IMR-90 (cell line): Measurements from ENCODE around the gene SEMA5A. TPM values are rescaled to one million over a fixed set of nuclear protein-coding genes. Genes with fewer than 3 reads are reported as not detected.

Experiments used
- ATAC-seq: fragments of 200-7000 bp; cut with Tn5 transposase; 2 replicates; pipeline ENCODE4 v1.9.1; 2020; ENCODE audit warnings: low read depth, mild to moderate bottlenecking, moderate library complexity
- BruUV-seq: library from RNA; stranded (reverse); fragments of 400-500 nt; replicated peaks from 2 replicates; lab custom pipeline; 2021; lab: Mats Ljungman, UMichigan
- CTCF ChIA-PET: fragments of 300-600 bp; formaldehyde crosslinking; extraction: SDS; loops from one replicate; lab custom pipeline; 2021; ENCODE audit warnings: antibody characterized with exemption; lab: Yijun Ruan, JAX
- POLR2A ChIA-PET: fragments of 300-600 bp; sonication (Branson Sonifier 250); formaldehyde crosslinking; loops from one replicate; lab custom pipeline; 2022; ENCODE audit warnings: antibody characterized with exemption; ENCODE audit not compliant: unreplicated experiment; lab: Charles Lee
- DNase-seq: peaks from one replicate; pipeline ENCODE4 v3.0.0; 2013
- H2AFZ ChIP-seq: replicated peaks from 2 replicates; pipeline ENCODE3; 2013; ENCODE audit warnings: low read length, mild to moderate bottlenecking; ENCODE audit not compliant: poor library complexity
- H2AK5ac ChIP-seq: 2 replicates; pipeline ENCODE4 v1.6.1; 2013; ENCODE audit warnings: low read depth, low read length, inconsistent platforms
- H2AK9ac ChIP-seq: replicated peaks from 2 replicates; pipeline ENCODE3; 2013; ENCODE audit warnings: mild to moderate bottlenecking, low read depth, low read length, moderate library complexity; ENCODE audit not compliant: poor library complexity
- H2BK120ac ChIP-seq: 2 replicates; pipeline ENCODE4 v1.6.1; 2013; ENCODE audit warnings: low read depth, low read length, inconsistent platforms
- H2BK15ac ChIP-seq: 3 replicates; pipeline ENCODE4 v1.6.1; 2013; ENCODE audit warnings: low read depth, low read length, inconsistent platforms
- H2BK20ac ChIP-seq: 2 replicates; pipeline ENCODE4 v1.6.1; 2013; ENCODE audit warnings: low read depth, mild to moderate bottlenecking, inconsistent platforms, low read length, moderate library complexity
- H2BK5ac ChIP-seq: 2 replicates; pipeline ENCODE4 v1.6.1; 2013; ENCODE audit warnings: mild to moderate bottlenecking, low read depth, low read length, inconsistent platforms; ENCODE audit not compliant: poor library complexity, severe bottlenecking
- H3K14ac ChIP-seq: replicated peaks from 2 replicates; pipeline ENCODE4 v1.6.1; 2013; ENCODE audit warnings: low read depth, low read length, inconsistent platforms
- H3K18ac ChIP-seq: 2 replicates; pipeline ENCODE4 v1.6.1; 2013; ENCODE audit warnings: low read depth, low read length, control low read depth
- H3K23ac ChIP-seq: 2 replicates; pipeline ENCODE4 v1.6.1; 2013; ENCODE audit warnings: low read depth, low read length, inconsistent platforms
- H3K27ac ChIP-seq: 2 replicates; pipeline ENCODE4 v1.5.1; 2013; ENCODE audit warnings: mild to moderate bottlenecking, control low read depth, low read length; ENCODE audit not compliant: insufficient read depth
- H3K27me3 ChIP-seq: 2 replicates; pipeline ENCODE4 v1.6.1; 2013; ENCODE audit warnings: low read length; ENCODE audit not compliant: control insufficient read depth, insufficient read depth
- H3K36me3 ChIP-seq: 2 replicates; pipeline ENCODE4 v1.6.1; 2013; ENCODE audit warnings: low read length, mixed read lengths; ENCODE audit not compliant: control insufficient read depth, insufficient read depth
- H3K4ac ChIP-seq: 2 replicates; pipeline ENCODE4 v1.6.1; 2013; ENCODE audit warnings: low read depth, low read length, inconsistent platforms
- H3K4me1 ChIP-seq: 2 replicates; pipeline ENCODE4 v1.6.1; 2013; ENCODE audit warnings: low read length, mixed read lengths; ENCODE audit not compliant: control insufficient read depth, insufficient read depth
- H3K4me2 ChIP-seq: 2 replicates; pipeline ENCODE4 v1.6.1; 2013; ENCODE audit warnings: low read depth, mild to moderate bottlenecking, control low read depth, low read length, moderate library complexity
- H3K4me3 ChIP-seq: 2 replicates; pipeline ENCODE4 v1.5.1; 2013; ENCODE audit warnings: low read depth, mild to moderate bottlenecking, control low read depth, low read length, moderate library complexity; ENCODE audit not compliant: insufficient read depth
- H3K56ac ChIP-seq: 2 replicates; pipeline ENCODE4 v1.6.1; 2013; ENCODE audit warnings: low read length, inconsistent platforms; ENCODE audit not compliant: insufficient read depth; ENCODE audit errors: extremely low read depth
- H3K79me1 ChIP-seq, 2 experiments: 2 replicates each; pipeline ENCODE4 v1.6.1; 2013; ENCODE audit warnings: low read length in 2 of 2, inconsistent platforms in 1 of 2, low read depth in 1 of 2
- H3K9ac ChIP-seq: 2 replicates; pipeline ENCODE4 v1.6.1; 2013; ENCODE audit warnings: low read depth, low read length, control low read depth
- H3K9me1 ChIP-seq: 2 replicates; pipeline ENCODE4 v1.6.1; 2013; ENCODE audit warnings: low read length, inconsistent platforms; ENCODE audit not compliant: insufficient read depth
- H3K9me3 ChIP-seq: 2 replicates; pipeline ENCODE4 v1.6.1; 2013; ENCODE audit warnings: low read length; ENCODE audit not compliant: control insufficient read depth, insufficient read depth
- H4K20me1 ChIP-seq: 2 replicates; pipeline ENCODE4 v1.6.1; 2013; ENCODE audit warnings: low read length, inconsistent platforms; ENCODE audit not compliant: insufficient read depth
- H4K5ac ChIP-seq: 2 replicates; pipeline ENCODE4 v1.6.1; 2013; ENCODE audit warnings: mild to moderate bottlenecking, low read depth, low read length, control low read depth
- H4K8ac ChIP-seq, 2 experiments: 2 replicates each; pipeline ENCODE4 v1.6.1; 2013; ENCODE audit warnings: low read depth in 2 of 2, low read length in 2 of 2, control low read depth in 1 of 2, inconsistent platforms in 1 of 2
- H4K91ac ChIP-seq: 2 replicates; pipeline ENCODE4 v1.6.1; 2013; ENCODE audit warnings: low read depth, low read length, inconsistent platforms; ENCODE audit not compliant: insufficient read depth
- CEBPB ChIP-seq: IDR thresholded peaks from 2 replicates; pipeline ENCODE4 v1.6.1; 2012; ENCODE audit warnings: low read depth, low read length, improper control_type of control experiment
- MAZ ChIP-seq: IDR thresholded peaks from 2 replicates; pipeline ENCODE4 v1.6.1; 2012; ENCODE audit warnings: low read depth, mild to moderate bottlenecking, low read length, improper control_type of control experiment, moderate library complexity, borderline replicate concordance
- NFE2L2 ChIP-seq: fragments of 150-350 bp; IDR thresholded peaks from 2 replicates; pipeline ENCODE4 v1.6.1; 2016; ENCODE audit warnings: low read depth, mild to moderate bottlenecking, low read length
- POLR2A ChIP-seq: IDR thresholded peaks from 2 replicates; pipeline ENCODE4 v1.6.1; 2012; ENCODE audit warnings: mild to moderate bottlenecking, low read depth, low read length
- RAD21 ChIP-seq: IDR thresholded peaks from 2 replicates; pipeline ENCODE4 v1.6.1; 2012; ENCODE audit warnings: low read length, improper control_type of control experiment
- RCOR1 ChIP-seq: IDR thresholded peaks from 2 replicates; pipeline ENCODE4 v1.6.1; 2012; ENCODE audit warnings: mild to moderate bottlenecking, low read length, improper control_type of control experiment; ENCODE audit not compliant: insufficient replicate concordance
- WGBS, 2 experiments: methylation state at CpG; one replicate each; pipeline versions ENCODE4 v1.1.5 to v1.1.7; 2013; ENCODE audit warnings: missing lambda C conversion rate in 2 of 2; ENCODE audit not compliant: insufficient read length in 1 of 2; ENCODE audit errors: extremely low coverage in 2 of 2; 5-methylcytosine and 5-hydroxymethylcytosine counted together
- dilution Hi-C: fragments of 300-500 bp; cut with HindIII; formaldehyde crosslinking; loops from one replicate; pipeline ENCODE4 v1.14.3; 2018; ENCODE audit warnings: low sequenced_read_pairs; ENCODE audit not compliant: unreplicated experiment
- in situ Hi-C: fragments of 300-500 bp; cut with MboI; formaldehyde crosslinking; loops from 3 replicates; pipeline ENCODE4 v1.14.3; 2019; ENCODE audit warnings: low sequenced_read_pairs, inconsistent platforms, mixed read lengths
- intact Hi-C: fragments of 100-400 bp; cut with micrococcal nuclease; formaldehyde crosslinking; loops from 2 replicates; pipeline ENCODE4 v1.10.0; 2022
- polyA plus RNA-seq, 3 experiments: library from polyadenylated mRNA; depleted of rRNA; stranded (reverse); fragments of >200 nt; gene quantifications; 2 replicates each; pipeline ENCODE4 v1.2.3, GENCODE V29; 2012; ENCODE audit warnings: low replicate concordance in 1 of 3
- total RNA-seq: library from RNA; depleted of rRNA; stranded (reverse); fragments of >200 nt; gene quantifications from 2 replicates; pipeline ENCODE4 v1.2.3, GENCODE V29; 2012
- TF ChIP-seq, protein P1 (sequence below): conservative IDR thresholded peaks from 2 replicates; pipeline ENCODE4 v1.5.1; 2012; ENCODE audit warnings: mild to moderate bottlenecking, low read depth, low read length, improper control_type of control experiment

The SEMA5A gene
- total and polyA plus RNA-seq, 2 of the 4 experiments (the other 2 are of a cell fraction), result 8.2 to 9.9 TPM

DNA sequence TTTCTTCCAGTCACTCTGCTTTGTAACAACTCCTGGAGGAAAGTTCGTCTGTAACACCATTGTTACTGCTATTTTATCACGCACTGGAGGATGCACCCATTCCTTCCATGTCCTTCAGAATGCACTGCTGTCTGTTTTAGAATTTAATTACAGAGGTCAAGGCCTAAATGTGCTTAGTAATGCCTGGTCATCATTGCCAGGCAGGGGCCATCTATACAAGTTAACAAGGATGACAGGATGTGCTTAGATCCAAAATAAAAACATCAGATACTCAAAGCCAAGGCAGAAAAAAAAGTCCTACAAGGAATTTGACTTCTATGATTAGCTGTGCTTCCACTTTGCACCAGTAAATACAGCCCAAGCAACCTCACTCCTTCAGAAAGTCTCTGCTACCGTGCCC lies 371.4 kb downstream of the SEMA5A start:
- dilution Hi-C loops (no loop called here), intact Hi-C loops (no loop called here), in situ Hi-C loops (no loop called here)
- H3K9me3 ChIP-seq, result peaks cover 2% of the 10 kb centered on the region; the same call in 1 of the 2 replicates
- peak overlapping the region; percentile 30; the same call in 1 of the 2 replicates for H2BK120ac ChIP-seq
- H3K9ac ChIP-seq, result no peak overlapping the region
- peak overlapping the region; percentile 39 for H2BK5ac ChIP-seq
- BruUV-seq, result no TSS peak
- ATAC-seq (peak; percentile 33), DNase-seq (no peak)
- no CpG with 5 or more reads among the region's 3 CpGs for WGBS, 2 experiments
- H3K23ac ChIP-seq, result no peak overlapping the region
- ChIA-PET CTCF (no interaction called here), POLR2A (no interaction called here)
- no peak overlapping the region for H2AK9ac ChIP-seq
- H3K27me3 ChIP-seq, result no peaks in the 10 kb centered on the region
- H4K5ac ChIP-seq, result peak overlapping the region; percentile 14; the same call in 1 of the 2 replicates
- TF ChIP-seq RAD21 (no peak), NFE2L2 (peak; percentile 54), MAZ (no peak), CEBPB (no peak), POLR2A (no peak), RCOR1 (no peak)
- TF ChIP-seq, protein P1, sequence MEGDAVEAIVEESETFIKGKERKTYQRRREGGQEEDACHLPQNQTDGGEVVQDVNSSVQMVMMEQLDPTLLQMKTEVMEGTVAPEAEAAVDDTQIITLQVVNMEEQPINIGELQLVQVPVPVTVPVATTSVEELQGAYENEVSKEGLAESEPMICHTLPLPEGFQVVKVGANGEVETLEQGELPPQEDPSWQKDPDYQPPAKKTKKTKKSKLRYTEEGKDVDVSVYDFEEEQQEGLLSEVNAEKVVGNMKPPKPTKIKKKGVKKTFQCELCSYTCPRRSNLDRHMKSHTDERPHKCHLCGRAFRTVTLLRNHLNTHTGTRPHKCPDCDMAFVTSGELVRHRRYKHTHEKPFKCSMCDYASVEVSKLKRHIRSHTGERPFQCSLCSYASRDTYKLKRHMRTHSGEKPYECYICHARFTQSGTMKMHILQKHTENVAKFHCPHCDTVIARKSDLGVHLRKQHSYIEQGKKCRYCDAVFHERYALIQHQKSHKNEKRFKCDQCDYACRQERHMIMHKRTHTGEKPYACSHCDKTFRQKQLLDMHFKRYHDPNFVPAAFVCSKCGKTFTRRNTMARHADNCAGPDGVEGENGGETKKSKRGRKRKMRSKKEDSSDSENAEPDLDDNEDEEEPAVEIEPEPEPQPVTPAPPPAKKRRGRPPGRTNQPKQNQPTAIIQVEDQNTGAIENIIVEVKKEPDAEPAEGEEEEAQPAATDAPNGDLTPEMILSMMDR, result no peak
- H3K14ac ChIP-seq, result peak overlapping the region; percentile 48; the same call in 1 of the 2 replicates
- no peak overlapping the region for H3K4me2 ChIP-seq
- H3K4me3 ChIP-seq, result no peak overlapping the region
- peak overlapping the region; percentile 59; the same call in 1 of the 2 replicates for H2BK20ac ChIP-seq
- H2BK15ac ChIP-seq, result peak overlapping the region; percentile 58; the same call in 1 of the 3 replicates
- H3K27ac ChIP-seq, result peak overlapping the region; percentile 34; the same call in 1 of the 2 replicates
- no peaks in the 10 kb centered on the region for H4K20me1 ChIP-seq
- H3K56ac ChIP-seq, result no peak overlapping the region
- H2AFZ ChIP-seq, result no peak overlapping the region
- peaks cover 7% of the 10 kb centered on the region for H3K4me1 ChIP-seq
- H3K4ac ChIP-seq, result peak overlapping the region; percentile 42
- H4K91ac ChIP-seq, result peak overlapping the region; percentile 25; the same call in 1 of the 2 replicates
- H3K79me1 ChIP-seq, result peaks cover 0 to 16% of the 10 kb centered on the region in 2 experiments; a peak in 2 of 4 replicates
- peak overlapping the region; percentile 43 to 47; a peak in 2 of 4 replicates for H4K8ac ChIP-seq
- H3K18ac ChIP-seq, result peak overlapping the region; percentile 54; the same call in 1 of the 2 replicates
- peaks cover 4% of the 10 kb centered on the region; the same call in 1 of the 2 replicates for H3K9me1 ChIP-seq
- no peaks in the 10 kb centered on the region for H3K36me3 ChIP-seq
- H2AK5ac ChIP-seq, result 0 out of 2 replicates have a peak overlapping the region, but pooled peaks have one; percentile 25
